K562 (cell line): Measurements from ENCODE around the gene DLGAP3. TPM values are rescaled to one million over a fixed set of nuclear protein-coding genes. Genes with fewer than 3 reads are reported as not detected.

Experiments
- BRD4 ChIP-seq: fragments of 200-600 bp; sonication (generic); IDR thresholded peaks from 2 replicates; pipeline ENCODE4 v1.6.1; 2017; ENCODE audit warnings: inconsistent platforms
- C11orf30 ChIP-seq: fragments of 450-650 bp; IDR thresholded peaks from 2 replicates; pipeline ENCODE4 v1.6.1; 2016; ENCODE audit warnings: low read depth, mild to moderate bottlenecking
- GTF2A2 ChIP-seq: IDR thresholded peaks from 2 replicates; pipeline ENCODE4 v1.6.1; 2016; ENCODE audit warnings: mild to moderate bottlenecking, missing genetic modification characterization, missing compliant biosample characterization
- KDM1A ChIP-seq, 2 experiments: fragments of 450-650 bp; IDR thresholded peaks; 2 replicates each; pipeline ENCODE4 v1.6.1; 2016; ENCODE audit warnings: mild to moderate bottlenecking in 2 of 2
- MCM2 ChIP-seq: fragments of 450-650 bp; IDR thresholded peaks from 2 replicates; pipeline ENCODE4 v1.6.1; 2017; ENCODE audit warnings: low read depth, mild to moderate bottlenecking
- MTA1 ChIP-seq: fragments of 450-650 bp; IDR thresholded peaks from 2 replicates; pipeline ENCODE4 v1.6.1; 2017; ENCODE audit warnings: borderline replicate concordance
- NFE2L1 ChIP-seq: fragments of 450-650 bp; IDR thresholded peaks from 2 replicates; pipeline ENCODE4 v1.6.1; 2016; ENCODE audit warnings: missing genetic modification characterization, low read depth, mild to moderate bottlenecking, missing compliant biosample characterization, moderate library complexity, borderline replicate concordance
- NFRKB ChIP-seq: fragments of 450-650 bp; IDR thresholded peaks from 2 replicates; pipeline ENCODE4 v1.6.1; 2016; ENCODE audit warnings: low read depth
- POLR2G ChIP-seq: fragments of 200-400 bp; formaldehyde crosslinking; IDR thresholded peaks from 2 replicates; pipeline ENCODE4 v1.6.1; 2017; ENCODE audit warnings: low read depth, mild to moderate bottlenecking, antibody characterized with exemption, low read length, moderate library complexity
- POLR2H ChIP-seq: IDR thresholded peaks from 2 replicates; pipeline ENCODE4 v1.6.1; 2016; ENCODE audit warnings: missing genetic modification characterization, low read depth, mild to moderate bottlenecking, control low read depth, missing compliant biosample characterization, moderate library complexity
- TAL1 ChIP-seq: fragments of 450-650 bp; IDR thresholded peaks from 2 replicates; pipeline ENCODE4 v1.6.1; 2016; ENCODE audit warnings: mild to moderate bottlenecking
- TFAM ChIP-seq: fragments of 250-450 bp; sonication (Bioruptor Pico); conservative IDR thresholded peaks from 2 replicates; pipeline ENCODE4 v1.5.0; 2021; ENCODE audit warnings: mild to moderate bottlenecking, moderate library complexity
- U2AF1 ChIP-seq: fragments of 200-400 bp; formaldehyde crosslinking; optimal IDR thresholded peaks from 2 replicates; pipeline ENCODE3; 2017; ENCODE audit warnings: mild to moderate bottlenecking, low read depth, low read length, moderate library complexity
- ZNF217 ChIP-seq: sonication (generic); formaldehyde crosslinking; IDR thresholded peaks from 2 replicates; pipeline ENCODE4 v1.8.0; 2022; ENCODE audit warnings: mild to moderate bottlenecking, missing genetic modification reagents
- ZNF274 ChIP-seq: IDR thresholded peaks from 2 replicates; pipeline ENCODE4 v1.6.1; 2011; ENCODE audit warnings: low read depth, mild to moderate bottlenecking, low read length, moderate library complexity, borderline replicate concordance
- ZNF408 ChIP-seq: fragments of 250-450 bp; sonication (Bioruptor Pico); IDR thresholded peaks from 2 replicates; pipeline ENCODE4 v1.4.0; 2020; ENCODE audit warnings: low read depth, mild to moderate bottlenecking, moderate library complexity
- polyA plus RNA-seq, 8 experiments: library from polyadenylated mRNA; depleted of rRNA in 4 of 8; stranded (reverse) in 5 of 8; unstranded in 3 of 8; fragments of >200 nt; fragmentation: Nextera tagmentation in 2 of 8; fragmentation: Illumina TruSeq in 1 of 8; extraction: Ambion mirVana in 2 of 8; extraction: Trizol in 1 of 8; gene quantifications; 2 replicates each; pipeline versions ENCODE4 v1.2.1 to v1.2.3, GENCODE V29; 2011 to 2014; ENCODE audit warnings: inconsistent platforms in 1 of 8, missing spikeins in 1 of 8
- total RNA-seq, 7 experiments: library from RNA; depleted of rRNA in 6 of 7; stranded (reverse); fragments of >200 nt in 6 of 7; fragmentation: Illumina TruSeq in 2 of 7; extraction: Trizol in 2 of 7; gene quantifications; 2 replicates each; pipeline versions ENCODE4 v1.2.1 to v1.2.3, GENCODE V29; 2011 to 2021; ENCODE audit warnings: low replicate concordance in 1 of 7
- TF ChIP-seq, protein P1 (sequence below): fragments of 450-650 bp; IDR thresholded peaks from 2 replicates; pipeline ENCODE4 v1.6.1; 2018; ENCODE audit warnings: mild to moderate bottlenecking, low read depth; ENCODE audit not compliant: partially characterized antibody
- TF ChIP-seq, protein P2 (sequence below), 2 experiments: fragments of 450-650 bp; IDR thresholded peaks; 2 replicates each; pipeline ENCODE4 v1.6.1; 2016
- TF ChIP-seq, protein P3 (sequence below): fragments of 250-450 bp; sonication (Bioruptor Pico); IDR thresholded peaks from 2 replicates; pipeline ENCODE4 v1.5.0; 2020; ENCODE audit warnings: mild to moderate bottlenecking
- TF ChIP-seq, protein P4 (sequence below), 2 experiments: IDR thresholded peaks; 2 replicates each; pipeline ENCODE4 v1.6.1; 2011; ENCODE audit warnings: borderline replicate concordance in 1 of 2, control low read depth in 1 of 2, low read depth in 1 of 2, low read length in 1 of 2, mild to moderate bottlenecking in 1 of 2, mixed read lengths in 1 of 2, moderate library complexity in 1 of 2; ENCODE audit not compliant: insufficient read depth in 1 of 2, insufficient read length in 1 of 2, poor library complexity in 1 of 2, severe bottlenecking in 1 of 2; ENCODE audit errors: extremely low read depth in 1 of 2
- TF ChIP-seq, protein P5 (sequence below): fragments of 250-450 bp; sonication (Bioruptor Pico); IDR thresholded peaks from 2 replicates; pipeline ENCODE4 v1.5.0; 2022; ENCODE audit warnings: mild to moderate bottlenecking

Gene DLGAP3
- total and polyA plus RNA-seq, 9 of the 15 experiments (the other 6 are each of a cell fraction or from before 2014, with no cell fraction given) = 0.01 to 0.16 (median 0.07) TPM; not detected in 6

DNA sequence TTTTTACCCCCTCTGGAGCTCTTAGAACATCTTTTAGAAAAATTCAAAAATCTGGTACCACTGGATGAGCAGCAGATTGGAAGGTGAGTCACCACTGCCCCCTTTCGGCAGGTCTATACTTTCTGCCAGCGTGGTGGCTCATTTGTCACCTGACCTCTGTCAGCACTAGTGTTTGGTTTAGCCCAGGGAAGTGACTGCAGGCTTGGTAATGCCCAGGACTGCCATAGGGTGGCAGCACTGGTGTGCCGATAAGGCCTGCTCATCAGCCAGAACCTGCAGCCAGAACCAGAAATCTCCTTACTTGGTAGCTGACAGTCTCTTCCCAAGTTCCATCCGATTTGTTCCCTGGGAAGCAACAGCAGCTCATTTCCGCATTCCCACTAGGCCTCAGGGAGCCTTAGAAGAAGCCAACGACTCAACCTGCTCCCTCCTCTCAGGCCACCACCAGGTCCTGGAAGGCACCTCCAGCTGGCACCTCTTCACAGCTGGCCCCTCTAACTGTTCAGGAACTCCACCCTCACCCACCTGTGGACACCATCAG, 76.7 kb downstream of the DLGAP3 start (continued):
- TF ChIP-seq MCM2 (no peak), TFAM (no peak), NFRKB (no peak), ZNF217 (no peak), KDM1A (IDR thresholded peaks at IDR 0.05) (no peak), TAL1 (no peak), MTA1 (no peak), C11orf30 (0 out of 2 replicates have a peak, but pooled peaks have one; percentile 13), POLR2G (no peak), POLR2H (tag) (no peak), U2AF1 (no peak), BRD4 (no peak), GTF2A2 (tag) (no peak), ZNF274 (no peak), ZNF408 (CRISPR knock-in tag) (no peak), NFE2L1 (tag) (no peak)
- TF ChIP-seq, protein P1, sequence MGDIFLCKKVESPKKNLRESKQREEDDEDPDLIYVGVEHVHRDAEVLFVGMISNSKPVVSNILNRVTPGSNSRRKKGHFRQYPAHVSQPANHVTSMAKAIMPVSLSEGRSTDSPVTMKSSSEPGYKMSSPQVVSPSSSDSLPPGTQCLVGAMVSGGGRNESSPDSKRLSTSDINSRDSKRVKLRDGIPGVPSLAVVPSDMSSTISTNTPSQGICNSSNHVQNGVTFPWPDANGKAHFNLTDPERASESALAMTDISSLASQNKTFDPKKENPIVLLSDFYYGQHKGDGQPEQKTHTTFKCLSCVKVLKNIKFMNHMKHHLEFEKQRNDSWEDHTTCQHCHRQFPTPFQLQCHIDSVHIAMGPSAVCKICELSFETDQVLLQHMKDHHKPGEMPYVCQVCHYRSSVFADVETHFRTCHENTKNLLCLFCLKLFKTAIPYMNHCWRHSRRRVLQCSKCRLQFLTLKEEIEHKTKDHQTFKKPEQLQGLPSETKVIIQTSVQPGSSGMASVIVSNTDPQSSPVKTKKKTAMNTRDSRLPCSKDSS = no peak
- TF ChIP-seq, protein P2, sequence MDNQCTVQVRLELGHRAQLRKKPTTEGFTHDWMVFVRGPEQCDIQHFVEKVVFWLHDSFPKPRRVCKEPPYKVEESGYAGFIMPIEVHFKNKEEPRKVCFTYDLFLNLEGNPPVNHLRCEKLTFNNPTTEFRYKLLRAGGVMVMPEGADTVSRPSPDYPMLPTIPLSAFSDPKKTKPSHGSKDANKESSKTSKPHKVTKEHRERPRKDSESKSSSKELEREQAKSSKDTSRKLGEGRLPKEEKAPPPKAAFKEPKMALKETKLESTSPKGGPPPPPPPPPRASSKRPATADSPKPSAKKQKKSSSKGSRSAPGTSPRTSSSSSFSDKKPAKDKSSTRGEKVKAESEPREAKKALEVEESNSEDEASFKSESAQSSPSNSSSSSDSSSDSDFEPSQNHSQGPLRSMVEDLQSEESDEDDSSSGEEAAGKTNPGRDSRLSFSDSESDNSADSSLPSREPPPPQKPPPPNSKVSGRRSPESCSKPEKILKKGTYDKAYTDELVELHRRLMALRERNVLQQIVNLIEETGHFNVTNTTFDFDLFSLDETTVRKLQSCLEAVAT (IDR thresholded peaks at IDR 0.05) = 0 out of 4 replicates have a peak, but pooled peaks of 1 of the 2 experiments have one; percentile 12
- TF ChIP-seq, protein P3, sequence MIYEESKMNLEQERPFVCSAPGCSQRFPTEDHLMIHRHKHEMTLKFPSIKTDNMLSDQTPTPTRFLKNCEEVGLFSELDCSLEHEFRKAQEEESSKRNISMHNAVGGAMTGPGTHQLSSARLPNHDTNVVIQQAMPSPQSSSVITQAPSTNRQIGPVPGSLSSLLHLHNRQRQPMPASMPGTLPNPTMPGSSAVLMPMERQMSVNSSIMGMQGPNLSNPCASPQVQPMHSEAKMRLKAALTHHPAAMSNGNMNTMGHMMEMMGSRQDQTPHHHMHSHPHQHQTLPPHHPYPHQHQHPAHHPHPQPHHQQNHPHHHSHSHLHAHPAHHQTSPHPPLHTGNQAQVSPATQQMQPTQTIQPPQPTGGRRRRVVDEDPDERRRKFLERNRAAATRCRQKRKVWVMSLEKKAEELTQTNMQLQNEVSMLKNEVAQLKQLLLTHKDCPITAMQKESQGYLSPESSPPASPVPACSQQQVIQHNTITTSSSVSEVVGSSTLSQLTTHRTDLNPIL = no peak
- TF ChIP-seq, protein P4, sequence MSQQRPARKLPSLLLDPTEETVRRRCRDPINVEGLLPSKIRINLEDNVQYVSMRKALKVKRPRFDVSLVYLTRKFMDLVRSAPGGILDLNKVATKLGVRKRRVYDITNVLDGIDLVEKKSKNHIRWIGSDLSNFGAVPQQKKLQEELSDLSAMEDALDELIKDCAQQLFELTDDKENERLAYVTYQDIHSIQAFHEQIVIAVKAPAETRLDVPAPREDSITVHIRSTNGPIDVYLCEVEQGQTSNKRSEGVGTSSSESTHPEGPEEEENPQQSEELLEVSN (IDR thresholded peaks at IDR 0.05; ENCODE audit: borderline replicate concordance in 1 of 2, extremely low read depth in 1 of 2, insufficient read depth in 1 of 2, insufficient read length in 1 of 2, low read depth in 1 of 2, low read length in 1 of 2, poor library complexity in 1 of 2, severe bottlenecking in 1 of 2) = no peak
- TF ChIP-seq, protein P5, sequence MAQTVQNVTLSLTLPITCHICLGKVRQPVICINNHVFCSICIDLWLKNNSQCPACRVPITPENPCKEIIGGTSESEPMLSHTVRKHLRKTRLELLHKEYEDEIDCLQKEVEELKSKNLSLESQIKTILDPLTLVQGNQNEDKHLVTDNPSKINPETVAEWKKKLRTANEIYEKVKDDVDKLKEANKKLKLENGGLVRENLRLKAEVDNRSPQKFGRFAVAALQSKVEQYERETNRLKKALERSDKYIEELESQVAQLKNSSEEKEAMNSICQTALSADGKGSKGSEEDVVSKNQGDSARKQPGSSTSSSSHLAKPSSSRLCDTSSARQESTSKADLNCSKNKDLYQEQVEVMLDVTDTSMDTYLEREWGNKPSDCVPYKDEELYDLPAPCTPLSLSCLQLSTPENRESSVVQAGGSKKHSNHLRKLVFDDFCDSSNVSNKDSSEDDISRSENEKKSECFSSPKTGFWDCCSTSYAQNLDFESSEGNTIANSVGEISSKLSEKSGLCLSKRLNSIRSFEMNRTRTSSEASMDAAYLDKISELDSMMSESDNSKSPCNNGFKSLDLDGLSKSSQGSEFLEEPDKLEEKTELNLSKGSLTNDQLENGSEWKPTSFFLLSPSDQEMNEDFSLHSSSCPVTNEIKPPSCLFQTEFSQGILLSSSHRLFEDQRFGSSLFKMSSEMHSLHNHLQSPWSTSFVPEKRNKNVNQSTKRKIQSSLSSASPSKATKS (CRISPR knock-in tag) = no peak
